Measurements from ENCODE around the gene OTOGL.
"Not testable (repeated sequence)": the region's sequence is repeated elsewhere in the genome, so short reads cannot be mapped to it uniquely, and the experiment has no call there.

The OTOGL gene

GRCh38 chr12:80189241-80189640, 89.9 kb downstream of the OTOGL start:
- no peak for DNase-seq

GRCh38 chr12:80190001-80190400, 90.7 kb downstream of the OTOGL start:
- no peak for DNase-seq

- no peak for DNase-seq
These were observed 92.8 kb downstream of the OTOGL start for GRCh38 chr12:80192087-80192486.

GRCh38 chr12:80193865-80194264, 94.5 kb downstream of the OTOGL start:
- no peak for DNase-seq

- DNase-seq, result no peak
These were observed 95.9 kb downstream of the OTOGL start for GRCh38 chr12:80195074-80195726.

GRCh38 chr12:80195737-80196136, 96.4 kb downstream of the OTOGL start:
- no peak for DNase-seq

GRCh38 chr12:80196419-80196818, 97.1 kb downstream of the OTOGL start:
- no peak for DNase-seq

- no peak for DNase-seq
These were observed 99.5 kb downstream of the OTOGL start for GRCh38 chr12:80198782-80199337.

GRCh38 chr12:80199931-80200330, 100.6 kb downstream of the OTOGL start:
- DNase-seq, result no peak

- DNase-seq, result no peak
These were observed 101.1 kb downstream of the OTOGL start for GRCh38 chr12:80200414-80200813.

GRCh38 chr12:80201908-80202307, 102.6 kb downstream of the OTOGL start:
- no peak for DNase-seq

- DNase-seq, result no peak
These were observed 106.6 kb downstream of the OTOGL start for GRCh38 chr12:80205960-80206359.

- no peak for DNase-seq
These were observed 108.7 kb downstream of the OTOGL start for GRCh38 chr12:80208071-80208470.

GRCh38 chr12:80211671-80212070, 112.3 kb downstream of the OTOGL start:
- no peak for DNase-seq

GRCh38 chr12:80212938-80213645, 113.8 kb downstream of the OTOGL start:
- no peak for DNase-seq

GRCh38 chr12:80213871-80214270, 114.5 kb downstream of the OTOGL start:
- no peak for DNase-seq

GRCh38 chr12:80217011-80217535, 117.7 kb downstream of the OTOGL start:
- DNase-seq, result no peak

- not testable (repeated sequence) for DNase-seq
These were observed 119.6 kb downstream of the OTOGL start for GRCh38 chr12:80218925-80219324.

- no peak for DNase-seq
These were observed 120.0 kb downstream of the OTOGL start for GRCh38 chr12:80219345-80219744.

- DNase-seq, result no peak
These were observed 122.9 kb downstream of the OTOGL start for GRCh38 chr12:80222261-80222660.

GRCh38 chr12:80226576-80226975, 127.2 kb downstream of the OTOGL start:
- no peak for DNase-seq

GRCh38 chr12:80227904-80228303, 128.6 kb downstream of the OTOGL start:
- not testable (repeated sequence) for DNase-seq

GRCh38 chr12:80230068-80230467, 130.7 kb downstream of the OTOGL start:
- no peak for DNase-seq

- no peak for DNase-seq
These were observed 133.5 kb downstream of the OTOGL start for GRCh38 chr12:80232837-80233236.
